ENCODE measurements around the gene NTN1.

Gene NTN1

GRCh38 chr17:9110501-9110900 lies 89.2 kb downstream of the NTN1 start:
- FAIRE-seq: no peak
- no peak for DNase-seq (ENCODE audit: insufficient read length, low spot score)
- TF ChIP-seq, protein P1, sequence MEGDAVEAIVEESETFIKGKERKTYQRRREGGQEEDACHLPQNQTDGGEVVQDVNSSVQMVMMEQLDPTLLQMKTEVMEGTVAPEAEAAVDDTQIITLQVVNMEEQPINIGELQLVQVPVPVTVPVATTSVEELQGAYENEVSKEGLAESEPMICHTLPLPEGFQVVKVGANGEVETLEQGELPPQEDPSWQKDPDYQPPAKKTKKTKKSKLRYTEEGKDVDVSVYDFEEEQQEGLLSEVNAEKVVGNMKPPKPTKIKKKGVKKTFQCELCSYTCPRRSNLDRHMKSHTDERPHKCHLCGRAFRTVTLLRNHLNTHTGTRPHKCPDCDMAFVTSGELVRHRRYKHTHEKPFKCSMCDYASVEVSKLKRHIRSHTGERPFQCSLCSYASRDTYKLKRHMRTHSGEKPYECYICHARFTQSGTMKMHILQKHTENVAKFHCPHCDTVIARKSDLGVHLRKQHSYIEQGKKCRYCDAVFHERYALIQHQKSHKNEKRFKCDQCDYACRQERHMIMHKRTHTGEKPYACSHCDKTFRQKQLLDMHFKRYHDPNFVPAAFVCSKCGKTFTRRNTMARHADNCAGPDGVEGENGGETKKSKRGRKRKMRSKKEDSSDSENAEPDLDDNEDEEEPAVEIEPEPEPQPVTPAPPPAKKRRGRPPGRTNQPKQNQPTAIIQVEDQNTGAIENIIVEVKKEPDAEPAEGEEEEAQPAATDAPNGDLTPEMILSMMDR (IDR thresholded peaks at IDR 0.05; ENCODE audit: insufficient read depth, missing control alignments): no peak

GRCh38 chr17:9115214-9116191 lies 94.2 kb downstream of the NTN1 start:
- FAIRE-seq (no peak), DNase-seq (ENCODE audit: insufficient read length, low spot score) (no peak)
- TF ChIP-seq, protein P1 (IDR thresholded peaks at IDR 0.05; ENCODE audit: insufficient read depth, missing control alignments): no peak

- no peak for FAIRE-seq
- TF ChIP-seq, protein P1 (IDR thresholded peaks at IDR 0.05; ENCODE audit: insufficient read depth, missing control alignments): no peak
These were observed 95.1 kb downstream of the NTN1 start for GRCh38 chr17:9116311-9116835.

GRCh38 chr17:9116861-9117568 lies 95.7 kb downstream of the NTN1 start:
- DNase-seq (ENCODE audit: insufficient read length, low spot score) (no peak), FAIRE-seq (no peak)
- TF ChIP-seq, protein P1 (IDR thresholded peaks at IDR 0.05; ENCODE audit: insufficient read depth, missing control alignments): no peak

More at GRCh38 chr17:9116311-9116835, 95.1 kb downstream of the NTN1 start:
- DNase-seq (ENCODE audit: insufficient read length, low spot score): no peak

DNA sequence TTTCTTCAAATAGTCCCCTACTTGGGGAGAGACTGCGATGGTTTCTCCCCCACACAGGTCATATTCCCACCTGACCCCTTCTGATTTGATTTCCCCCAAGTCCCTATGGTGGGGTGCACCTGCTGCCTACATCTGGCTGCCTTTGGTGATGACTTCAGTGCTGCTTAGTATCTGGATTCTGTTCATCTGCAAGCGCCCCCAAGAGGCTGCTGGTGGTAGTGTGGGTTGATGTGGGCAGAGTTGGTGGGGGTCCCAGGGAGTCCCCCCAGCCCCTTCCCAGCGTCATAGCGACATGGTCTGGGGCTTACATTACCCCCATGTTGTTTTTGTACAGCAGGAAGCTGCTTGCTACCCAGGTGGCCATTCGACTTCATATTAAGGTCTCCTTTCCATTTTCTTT lies 99.2 kb downstream of the NTN1 start:
- no peak for DNase-seq (ENCODE audit: insufficient read length, low spot score)
- no peak for FAIRE-seq
- TF ChIP-seq, protein P1 (IDR thresholded peaks at IDR 0.05; ENCODE audit: insufficient read depth, missing control alignments): no peak

GRCh38 chr17:9121186-9121820 lies 100.0 kb downstream of the NTN1 start:
- FAIRE-seq (no peak), DNase-seq (ENCODE audit: insufficient read length, low spot score) (no peak)
- TF ChIP-seq, protein P1 (IDR thresholded peaks at IDR 0.05; ENCODE audit: insufficient read depth, missing control alignments): no peak
